CD4-positive, alpha-beta T cell treated with Interleukin-6 at 100 ng/mL for 8 hours (primary cell): ENCODE measurements around the gene USPL1.
A peak's percentile ranks its signal among the peaks of the same experiment; 100 is the strongest.
"Not testable (repeated sequence)": the region's sequence is repeated elsewhere in the genome, so short reads cannot be mapped to it uniquely, and the experiment has no call there.

Source experiments
- DNase-seq: peaks from one replicate; pipeline ENCODE4 v3.0.0-alpha.2; 2020; ENCODE audit warnings: mixed read lengths, low spot score

Gene USPL1

GRCh38 chr13:30617315-30618185, at the start of gene USPL1:
Gene USPL1 (plus strand): TSS chr13:30617920. CDS start chr13:30621141, 3,221 bp downstream.
- peak; percentile 99 for DNase-seq

GRCh38 chr13:30569901-30570576, 47.7 kb upstream of the USPL1 start:
- no peak for DNase-seq

GRCh38 chr13:30570691-30571090, 47.0 kb upstream of the USPL1 start:
- DNase-seq: no peak

GRCh38 chr13:30572859-30573275, 44.9 kb upstream of the USPL1 start:
- DNase-seq: peak; percentile 42

- DNase-seq: peak; percentile 69
Measured at GRCh38 chr13:30576528-30576927, 41.2 kb upstream of the USPL1 start.

GRCh38 chr13:30577401-30577852, 40.3 kb upstream of the USPL1 start:
- peak; percentile 45 for DNase-seq

GRCh38 chr13:30580852-30581502, 36.7 kb upstream of the USPL1 start:
- DNase-seq: no peak

- DNase-seq: peak; percentile 36
Measured at GRCh38 chr13:30581582-30581981, 36.1 kb upstream of the USPL1 start.

GRCh38 chr13:30584051-30584731, 33.5 kb upstream of the USPL1 start:
- no peak for DNase-seq

GRCh38 chr13:30585748-30586262, 31.9 kb upstream of the USPL1 start:
- no peak for DNase-seq

GRCh38 chr13:30587231-30587630, 30.5 kb upstream of the USPL1 start:
- DNase-seq: no peak

- DNase-seq: no peak
Measured at GRCh38 chr13:30587739-30588138, 30.0 kb upstream of the USPL1 start.

- no peak for DNase-seq
Measured at GRCh38 chr13:30593001-30593400, 24.7 kb upstream of the USPL1 start.

- DNase-seq: no peak
Measured at GRCh38 chr13:30600496-30600895, 17.2 kb upstream of the USPL1 start.

- DNase-seq: no peak
Measured at GRCh38 chr13:30601836-30602235, 15.9 kb upstream of the USPL1 start.

GRCh38 chr13:30605052-30605451, 12.7 kb upstream of the USPL1 start:
- DNase-seq: no peak

GRCh38 chr13:30607186-30607585, 10.5 kb upstream of the USPL1 start:
- DNase-seq: not testable (repeated sequence)

GRCh38 chr13:30607908-30608307, 9.8 kb upstream of the USPL1 start:
- DNase-seq: peak; percentile 79

GRCh38 chr13:30608364-30608763, 9.4 kb upstream of the USPL1 start:
- no peak for DNase-seq

GRCh38 chr13:30610311-30610710, 7.4 kb upstream of the USPL1 start:
- DNase-seq: no peak

GRCh38 chr13:30615481-30615865, 2.2 kb upstream of the USPL1 start:
- no peak for DNase-seq
